Testis (tissue), 2 donors: ENCODE data around the gene ISCU.

Source experiments
- CTCF ChIP-seq, 3 experiments: fragments of 450-650 bp in 2 of 3; fragments of 200-600 bp in 1 of 3; sonication (generic) in 1 of 3; IDR thresholded peaks; one replicate each; pipeline ENCODE4 v1.5.1; 2016 to 2019; ENCODE audit warnings: antibody characterized with exemption in 3 of 3, mild to moderate bottlenecking in 2 of 3, moderate library complexity in 1 of 3
- POLR2A ChIP-seq: fragments of 450-650 bp; IDR thresholded peaks from one replicate; pipeline ENCODE4 v1.6.1; 2017; ENCODE audit warnings: antibody characterized with exemption, mild to moderate bottlenecking, moderate library complexity

GRCh38 chr12:108597559-108598471 is 35.4 kb downstream of the ISCU start, which contains the start of gene TMEM119:
- TF ChIP-seq CTCF (IDR thresholded peaks at IDR 0.05) (no peak), POLR2A (no peak)
